Activated T-cell treated with anti-CD3 and anti-CD28 coated beads, Interleukin-2, amount 50 U/mL, for 72 hours (primary cell): ENCODE results near the gene GLB1L3. TPM values are rescaled to one million over a fixed set of nuclear protein-coding genes. Genes with fewer than 3 reads are reported as not detected.

Experiments used
- ATAC-seq, 2 donors: fragments of 150-1000 bp; cut with Tn5 transposase; replicated peaks in 1 of 2; 2 replicates each; pipeline ENCODE4 v1.10.0; 2021; ENCODE audit warnings: moderate library complexity in 2 of 2, mild to moderate bottlenecking in 1 of 2
- DNase-seq, 2 donors: peaks; one replicate each; pipeline ENCODE4 v3.0.0; 2021 to 2022; ENCODE audit warnings: mixed read lengths in 1 of 2
- H3K27ac Mint-ChIP-seq: one replicate; pipeline ENCODE4 v1.8.0; 2022; ENCODE audit warnings: mild to moderate bottlenecking, moderate library complexity, mixed read lengths
- H3K27me3 Mint-ChIP-seq: one replicate; pipeline ENCODE4 v1.8.0; 2022; ENCODE audit warnings: low read depth, mixed read lengths
- H3K36me3 Mint-ChIP-seq, 2 donors: one replicate each; pipeline ENCODE4 v1.8.0; 2022; ENCODE audit warnings: mixed read lengths in 2 of 2, mild to moderate bottlenecking in 1 of 2; ENCODE audit not compliant: insufficient read depth in 2 of 2
- H3K4me1 Mint-ChIP-seq: one replicate; pipeline ENCODE4 v1.8.0; 2022; ENCODE audit warnings: low read depth, mixed read lengths
- H3K4me3 Mint-ChIP-seq, 2 donors: one replicate each; pipeline ENCODE4 v1.8.0; 2022; ENCODE audit warnings: mild to moderate bottlenecking in 2 of 2, mixed read lengths in 2 of 2, moderate library complexity in 2 of 2
- H3K9me3 Mint-ChIP-seq, 2 donors: one replicate each; pipeline ENCODE4 v1.8.0; 2022; ENCODE audit warnings: mixed read lengths in 2 of 2
- total RNA-seq, 2 donors: library from RNA; stranded (reverse); gene quantifications; one replicate each; pipeline ENCODE4 v1.2.3, GENCODE V29; 2022

GLB1L3 gene
- 10 to 100 TPM; 13.0 to 13.6 TPM for total RNA-seq

GRCh38 chr11:134275534-134276395 is at the start of gene GLB1L3:
Gene GLB1L3, plus strand, starts transcription at chr11:134276379. Its CDS starts 362 bp downstream, at chr11:134276741.
- H3K36me3 Mint-ChIP-seq, result peaks cover 5 to 8% of the 10 kb centered on the region in 2 donors
- ATAC-seq, result peak; percentile 90 to 94
- H3K9me3 Mint-ChIP-seq, result no peaks in the 10 kb centered on the region
- H3K27me3 Mint-ChIP-seq, result no peaks in the 10 kb centered on the region
- peaks cover 44% of the 10 kb centered on the region for H3K4me1 Mint-ChIP-seq
- DNase-seq, result peak; percentile 83 to 89
- peak within 1 kb of the TSS; percentile 95 to 98 for H3K4me3 Mint-ChIP-seq
- H3K27ac Mint-ChIP-seq, result peak within 1 kb of the TSS; percentile 97

- DNase-seq, result no peak
These were observed 49.3 kb upstream of the GLB1L3 start for GRCh38 chr11:134226806-134227325.

GRCh38 chr11:134228625-134229024 is 47.6 kb upstream of the GLB1L3 start:
- Mint-ChIP-seq H3K27ac (no peak overlapping the region), H3K4me1 (peaks cover 68% of the 10 kb centered on the region), H3K27me3 (no peaks in the 10 kb centered on the region), H3K9me3 (no peaks in the 10 kb centered on the region), H3K4me3 (peak overlapping the region in 1 of 2 donors; percentile 37), H3K36me3 (peaks cover 0 to 3% of the 10 kb centered on the region in 2 donors)
- peak; percentile 16 to 21 for ATAC-seq
- peak; percentile 40 to 44 for DNase-seq

More at GRCh38 chr11:134226806-134227325, 49.3 kb upstream of the GLB1L3 start:
- no peak for ATAC-seq
- peak overlapping the region; percentile 79 for H3K27ac Mint-ChIP-seq
- H3K4me1 Mint-ChIP-seq, result peaks cover 73% of the 10 kb centered on the region
- H3K9me3 Mint-ChIP-seq, result no peaks in the 10 kb centered on the region
- H3K36me3 Mint-ChIP-seq, result peaks cover 6 to 12% of the 10 kb centered on the region in 2 donors
- H3K4me3 Mint-ChIP-seq, result peak overlapping the region; percentile 85 to 94
- H3K27me3 Mint-ChIP-seq, result no peaks in the 10 kb centered on the region

GRCh38 chr11:134229126-134229790 is 46.9 kb upstream of the GLB1L3 start:
- H3K27ac Mint-ChIP-seq, result peak overlapping the region; percentile 59
- ATAC-seq (no peak), DNase-seq (no peak)
- no peaks in the 10 kb centered on the region for H3K27me3 Mint-ChIP-seq
- H3K9me3 Mint-ChIP-seq, result no peaks in the 10 kb centered on the region
- H3K4me1 Mint-ChIP-seq, result peaks cover 68% of the 10 kb centered on the region
- peaks cover 0 to 3% of the 10 kb centered on the region in 2 donors for H3K36me3 Mint-ChIP-seq
- peak overlapping the region; percentile 15 to 40 for H3K4me3 Mint-ChIP-seq

GRCh38 chr11:134230339-134230738 is 45.8 kb upstream of the GLB1L3 start:
- no peaks in the 10 kb centered on the region for H3K9me3 Mint-ChIP-seq
- H3K4me1 Mint-ChIP-seq, result peaks cover 68% of the 10 kb centered on the region
- ATAC-seq, result no peak
- H3K27me3 Mint-ChIP-seq, result no peaks in the 10 kb centered on the region
- peak overlapping the region; percentile 44 for H3K27ac Mint-ChIP-seq
- H3K4me3 Mint-ChIP-seq, result peak overlapping the region in 1 of 2 donors; percentile 40
- no peak for DNase-seq
- H3K36me3 Mint-ChIP-seq, result peaks cover 0 to 2% of the 10 kb centered on the region in 2 donors

GRCh38 chr11:134231958-134232659 is 44.1 kb upstream of the GLB1L3 start:
- H3K4me1 Mint-ChIP-seq, result peaks cover 50% of the 10 kb centered on the region
- ATAC-seq, result no peak
- H3K27me3 Mint-ChIP-seq, result no peaks in the 10 kb centered on the region
- no peaks in the 10 kb centered on the region for H3K9me3 Mint-ChIP-seq
- H3K36me3 Mint-ChIP-seq, result peaks cover 0 to 2% of the 10 kb centered on the region in 2 donors
- no peak overlapping the region for H3K27ac Mint-ChIP-seq
- DNase-seq, result no peak
- H3K4me3 Mint-ChIP-seq, result no peak overlapping the region

- H3K36me3 Mint-ChIP-seq, result peaks cover 2 to 3% of the 10 kb centered on the region in 2 donors
- H3K27me3 Mint-ChIP-seq, result no peaks in the 10 kb centered on the region
- ATAC-seq, result no peak
- no peak overlapping the region for H3K4me3 Mint-ChIP-seq
- no peaks in the 10 kb centered on the region for H3K9me3 Mint-ChIP-seq
- no peak overlapping the region for H3K27ac Mint-ChIP-seq
- peaks cover 35% of the 10 kb centered on the region for H3K4me1 Mint-ChIP-seq
- no peak for DNase-seq
These were observed 42.4 kb upstream of the GLB1L3 start for GRCh38 chr11:134233729-134234179.

- Mint-ChIP-seq H3K9me3 (no peaks in the 10 kb centered on the region), H3K4me1 (peaks cover 18% of the 10 kb centered on the region), H3K27ac (no peak overlapping the region), H3K4me3 (no peak overlapping the region), H3K27me3 (no peaks in the 10 kb centered on the region), H3K36me3 (peaks cover 1 to 2% of the 10 kb centered on the region in 2 donors)
- ATAC-seq (no peak), DNase-seq (no peak)
These were observed 40.8 kb upstream of the GLB1L3 start for GRCh38 chr11:134235399-134235798.

- Mint-ChIP-seq H3K4me1 (peaks cover 9% of the 10 kb centered on the region), H3K4me3 (no peak overlapping the region), H3K27ac (no peak overlapping the region), H3K36me3 (peaks cover 1 to 2% of the 10 kb centered on the region in 2 donors), H3K9me3 (no peaks in the 10 kb centered on the region), H3K27me3 (no peaks in the 10 kb centered on the region)
- ATAC-seq, result no peak
- no peak for DNase-seq
These were observed 39.2 kb upstream of the GLB1L3 start for GRCh38 chr11:134236834-134237556.

- no peak for ATAC-seq
- Mint-ChIP-seq H3K9me3 (no peaks in the 10 kb centered on the region), H3K4me1 (peaks cover 7% of the 10 kb centered on the region), H3K27me3 (no peaks in the 10 kb centered on the region), H3K27ac (no peak overlapping the region), H3K36me3 (peaks cover 1 to 2% of the 10 kb centered on the region in 2 donors), H3K4me3 (no peak overlapping the region)
- DNase-seq, result no peak
These were observed 38.6 kb upstream of the GLB1L3 start for GRCh38 chr11:134237557-134237922.

GRCh38 chr11:134238956-134239355 is 37.2 kb upstream of the GLB1L3 start:
- no peaks in the 10 kb centered on the region for H3K9me3 Mint-ChIP-seq
- no peak overlapping the region for H3K4me3 Mint-ChIP-seq
- peaks cover 2 to 3% of the 10 kb centered on the region in 2 donors for H3K36me3 Mint-ChIP-seq
- H3K4me1 Mint-ChIP-seq, result no peaks in the 10 kb centered on the region
- no peak overlapping the region for H3K27ac Mint-ChIP-seq
- no peak for ATAC-seq
- H3K27me3 Mint-ChIP-seq, result no peaks in the 10 kb centered on the region
- DNase-seq, result no peak

GRCh38 chr11:134240592-134240991 is 35.6 kb upstream of the GLB1L3 start:
- Mint-ChIP-seq H3K9me3 (no peaks in the 10 kb centered on the region), H3K27ac (no peak overlapping the region), H3K4me1 (no peaks in the 10 kb centered on the region), H3K36me3 (peaks cover 2 to 3% of the 10 kb centered on the region in 2 donors), H3K4me3 (no peak overlapping the region), H3K27me3 (no peaks in the 10 kb centered on the region)
- ATAC-seq (no peak), DNase-seq (no peak)
